H1 (cell line): ENCODE measurements around the gene CDK12. TPM values are rescaled to one million over a fixed set of nuclear protein-coding genes. Genes with fewer than 3 reads are reported as not detected.

ENCODE experiments used
- CBX8 ChIP-seq: fragments of 300-800, 300-1000 bp; sonication (generic); IDR thresholded peaks from 2 replicates; pipeline ENCODE4 v1.7.1; 2016; ENCODE audit warnings: low read depth, low read length, borderline replicate concordance
- CHD2 ChIP-seq: IDR thresholded peaks from 2 replicates; pipeline ENCODE4 v1.6.1; 2012; ENCODE audit warnings: low read length, improper control_type of control experiment
- E2F6 ChIP-seq: IDR thresholded peaks from 2 replicates; pipeline ENCODE4 v1.6.1; 2012; ENCODE audit warnings: inconsistent platforms
- HDAC6 ChIP-seq: IDR thresholded peaks from one replicate; pipeline ENCODE4 v1.7.1; 2012; ENCODE audit warnings: low read depth, mild to moderate bottlenecking, inconsistent platforms, low read length, moderate library complexity
- SP1 ChIP-seq: IDR thresholded peaks from 2 replicates; pipeline ENCODE4 v1.6.1; 2011; ENCODE audit warnings: low read depth, low read length
- TEAD4 ChIP-seq: IDR thresholded peaks from 2 replicates; pipeline ENCODE4 v1.6.1; 2012; ENCODE audit warnings: low read depth, low read length, inconsistent platforms, mixed read lengths
- polyA plus RNA-seq, 7 experiments: library from polyadenylated mRNA; depleted of rRNA in 3 of 7; stranded (reverse) in 5 of 7; unstranded in 2 of 7; fragments of >200 nt in 5 of 7; fragments of 200-250 nt in 2 of 7; gene quantifications; 1 replicate in 5 of 7; 2 replicates in 1 of 7; 4 replicates in 1 of 7; pipeline versions ENCODE4 v1.2.1 to v1.2.3, GENCODE V29; 2011 to 2013; ENCODE audit warnings: missing spikeins in 2 of 7, mixed read lengths in 2 of 7
- total RNA-seq: library from RNA; stranded (reverse); fragmentation: NEBNext Ultra II Directional; extraction: Animal tissue kit (Norgen Biotek cat#: 25700); gene quantifications from 2 replicates; pipeline ENCODE4 v1.2.1, GENCODE V29; 2021
- TF ChIP-seq, protein P1 (sequence below): IDR thresholded peaks from 2 replicates; pipeline ENCODE4 v1.6.1; 2012; ENCODE audit warnings: low read length, inconsistent platforms

Gene CDK12
- total and polyA plus RNA-seq, 2 of the 8 experiments (the other 6 are each of a cell fraction or from before 2014, with no cell fraction given): 14.8 to 70.3 TPM

DNA sequence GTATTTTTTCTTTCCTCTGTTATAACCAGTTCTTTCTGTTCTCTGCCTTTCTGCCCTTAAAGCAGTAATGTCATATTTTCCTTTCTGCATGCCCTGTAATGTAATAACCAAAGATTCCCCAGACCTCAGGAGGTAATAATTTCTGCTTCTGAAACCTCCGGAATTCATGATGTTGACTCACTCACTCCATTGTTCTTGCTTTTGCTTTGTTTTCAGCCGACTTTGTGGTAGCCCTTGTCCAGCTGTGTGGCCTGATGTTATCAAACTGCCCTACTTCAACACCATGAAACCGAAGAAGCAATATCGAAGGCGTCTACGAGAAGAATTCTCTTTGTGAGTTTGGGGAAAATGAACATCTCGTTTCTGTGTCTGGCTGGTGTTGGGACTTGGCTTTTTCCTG is 55.9 kb downstream of the CDK12 start (continued):
- TF ChIP-seq, protein P1, sequence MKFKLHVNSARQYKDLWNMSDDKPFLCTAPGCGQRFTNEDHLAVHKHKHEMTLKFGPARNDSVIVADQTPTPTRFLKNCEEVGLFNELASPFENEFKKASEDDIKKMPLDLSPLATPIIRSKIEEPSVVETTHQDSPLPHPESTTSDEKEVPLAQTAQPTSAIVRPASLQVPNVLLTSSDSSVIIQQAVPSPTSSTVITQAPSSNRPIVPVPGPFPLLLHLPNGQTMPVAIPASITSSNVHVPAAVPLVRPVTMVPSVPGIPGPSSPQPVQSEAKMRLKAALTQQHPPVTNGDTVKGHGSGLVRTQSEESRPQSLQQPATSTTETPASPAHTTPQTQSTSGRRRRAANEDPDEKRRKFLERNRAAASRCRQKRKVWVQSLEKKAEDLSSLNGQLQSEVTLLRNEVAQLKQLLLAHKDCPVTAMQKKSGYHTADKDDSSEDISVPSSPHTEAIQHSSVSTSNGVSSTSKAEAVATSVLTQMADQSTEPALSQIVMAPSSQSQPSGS: no peak
- TF ChIP-seq TEAD4 (no peak), CHD2 (no peak), CBX8 (no peak), SP1 (no peak), E2F6 (no peak), HDAC6 (no peak)
